Measurements from ENCODE around the gene CTSZ. TPM values are rescaled to one million over a fixed set of nuclear protein-coding genes. Genes with fewer than 3 reads are reported as not detected.

CTSZ gene
- total and polyA plus RNA-seq, 2 of the 8 experiments (the other 6 are each of a cell fraction or from before 2014, with no cell fraction given) = 32.8 to 34.0 TPM

DNA sequence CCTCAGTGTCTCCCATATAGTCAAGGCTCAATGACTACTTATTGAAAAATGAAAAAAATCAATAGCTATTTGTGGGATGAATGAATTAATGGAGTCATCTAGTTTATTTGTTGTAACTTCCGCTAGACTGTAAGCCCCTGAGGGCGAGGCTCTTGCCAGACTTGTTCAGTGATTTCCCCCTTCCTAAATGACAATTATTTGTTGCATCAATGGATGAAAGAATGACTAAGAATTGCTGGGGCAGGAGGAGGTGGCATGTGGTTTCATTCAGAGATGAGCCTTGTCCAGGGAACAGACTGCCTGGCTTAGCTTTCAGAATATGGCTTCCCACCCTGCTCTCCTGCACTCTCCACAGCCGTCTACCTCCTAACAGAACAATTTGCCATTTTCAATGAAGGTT is 36.6 kb upstream of the CTSZ start (continued):
- TF ChIP-seq TEAD4 (IDR thresholded peaks at IDR 0.05; ENCODE audit: low read depth, low read length) = no peak
- no peak for TF ChIP-seq TCF12 (IDR thresholded peaks at IDR 0.05; ENCODE audit: low read depth, low read length)

Measured in H1 (cell line).